Sigmoid colon (tissue), 4 donors: ENCODE results near the gene TERF2IP.

Source experiments
- CTCF ChIP-seq, 4 experiments: fragments of 450-650 bp in 3 of 4; fragments of 200-600 bp in 1 of 4; IDR thresholded peaks; one replicate each; pipeline ENCODE4 v1.5.1; 2016 to 2019; ENCODE audit warnings: antibody characterized with exemption in 4 of 4, mild to moderate bottlenecking in 3 of 4, moderate library complexity in 2 of 4
- EP300 ChIP-seq, 4 donors: sonication (generic); formaldehyde crosslinking; IDR thresholded peaks; one replicate each; pipeline ENCODE4 v1.6.1; 2017; ENCODE audit warnings: antibody characterized with exemption in 4 of 4
- POLR2A ChIP-seq, 2 donors: fragments of 450-650 bp; IDR thresholded peaks; one replicate each; pipeline ENCODE4 v1.6.1; 2016; ENCODE audit warnings: antibody characterized with exemption in 2 of 2, mild to moderate bottlenecking in 2 of 2, moderate library complexity in 2 of 2
- POLR2AphosphoS5 ChIP-seq, 4 donors: sonication (generic); formaldehyde crosslinking; IDR thresholded peaks; one replicate each; pipeline ENCODE4 v1.6.1; 2017; ENCODE audit warnings: antibody characterized with exemption in 4 of 4

GRCh38 chr16:75624921-75625334, 22.6 kb upstream of the TERF2IP start:
- TF ChIP-seq CTCF (IDR thresholded peaks at IDR 0.05) (no peak), POLR2A (IDR thresholded peaks at IDR 0.05) (no peak), EP300 (IDR thresholded peaks at IDR 0.05) (no peak), POLR2AphosphoS5 (IDR thresholded peaks at IDR 0.05) (no peak)
